Thyroid gland (tissue), 4 donors: ENCODE measurements around the gene DNAH11.

ENCODE experiments used
- CTCF ChIP-seq, 6 experiments: fragments of 200-600 bp in 3 of 6; fragments of 450-650 bp in 3 of 6; sonication (generic) in 3 of 6; IDR thresholded peaks; one replicate each; pipeline ENCODE4 v1.5.1; 2016 to 2019; ENCODE audit warnings: antibody characterized with exemption in 6 of 6, mild to moderate bottlenecking in 2 of 6, inconsistent platforms in 1 of 6, moderate library complexity in 1 of 6
- POLR2A ChIP-seq, 2 donors: fragments of 450-650 bp; IDR thresholded peaks; one replicate each; pipeline ENCODE4 v1.6.1; 2017; ENCODE audit warnings: antibody characterized with exemption in 2 of 2, mild to moderate bottlenecking in 2 of 2, moderate library complexity in 1 of 2

- no peak for TF ChIP-seq CTCF (IDR thresholded peaks at IDR 0.05)
- no peak for TF ChIP-seq POLR2A (IDR thresholded peaks at IDR 0.05)
Measured at GRCh38 chr7:21916176-21916575, 373.3 kb downstream of the DNAH11 start.
